Epithelial cell of proximal tubule (primary cell): ENCODE results near the gene METTL15. TPM values are rescaled to one million over a fixed set of nuclear protein-coding genes. Genes with fewer than 3 reads are reported as not detected.
"Not testable (repeated sequence)": the region's sequence is repeated elsewhere in the genome, so short reads cannot be mapped to it uniquely, and the experiment has no call there.

ENCODE experiments used
- DNase-seq: peaks from one replicate; pipeline ENCODE4 v3.0.0-alpha.2; 2011; ENCODE audit warnings: low read depth
- H3K4me3 ChIP-seq: 2 replicates; pipeline ENCODE4 v1.5.1; 2011; ENCODE audit warnings: low read depth, mild to moderate bottlenecking, low read length
- total RNA-seq: library from RNA; depleted of rRNA; stranded (reverse); fragments of >200 nt; gene quantifications from 2 replicates; pipeline ENCODE4 v1.2.3, GENCODE V29; 2015
- TF ChIP-seq, protein P1 (sequence below): conservative IDR thresholded peaks from 2 replicates; pipeline ENCODE4 v1.5.1; 2012; ENCODE audit warnings: low read depth, mild to moderate bottlenecking, low read length

The METTL15 gene
- total RNA-seq, 1 donor from 2014 or later: 8.7 TPM

GRCh38 chr11:28315440-28315839 is 207.3 kb downstream of the METTL15 start:
- no peak for DNase-seq
- TF ChIP-seq, protein P1, sequence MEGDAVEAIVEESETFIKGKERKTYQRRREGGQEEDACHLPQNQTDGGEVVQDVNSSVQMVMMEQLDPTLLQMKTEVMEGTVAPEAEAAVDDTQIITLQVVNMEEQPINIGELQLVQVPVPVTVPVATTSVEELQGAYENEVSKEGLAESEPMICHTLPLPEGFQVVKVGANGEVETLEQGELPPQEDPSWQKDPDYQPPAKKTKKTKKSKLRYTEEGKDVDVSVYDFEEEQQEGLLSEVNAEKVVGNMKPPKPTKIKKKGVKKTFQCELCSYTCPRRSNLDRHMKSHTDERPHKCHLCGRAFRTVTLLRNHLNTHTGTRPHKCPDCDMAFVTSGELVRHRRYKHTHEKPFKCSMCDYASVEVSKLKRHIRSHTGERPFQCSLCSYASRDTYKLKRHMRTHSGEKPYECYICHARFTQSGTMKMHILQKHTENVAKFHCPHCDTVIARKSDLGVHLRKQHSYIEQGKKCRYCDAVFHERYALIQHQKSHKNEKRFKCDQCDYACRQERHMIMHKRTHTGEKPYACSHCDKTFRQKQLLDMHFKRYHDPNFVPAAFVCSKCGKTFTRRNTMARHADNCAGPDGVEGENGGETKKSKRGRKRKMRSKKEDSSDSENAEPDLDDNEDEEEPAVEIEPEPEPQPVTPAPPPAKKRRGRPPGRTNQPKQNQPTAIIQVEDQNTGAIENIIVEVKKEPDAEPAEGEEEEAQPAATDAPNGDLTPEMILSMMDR: no peak
- H3K4me3 ChIP-seq: no peak overlapping the region

DNA sequence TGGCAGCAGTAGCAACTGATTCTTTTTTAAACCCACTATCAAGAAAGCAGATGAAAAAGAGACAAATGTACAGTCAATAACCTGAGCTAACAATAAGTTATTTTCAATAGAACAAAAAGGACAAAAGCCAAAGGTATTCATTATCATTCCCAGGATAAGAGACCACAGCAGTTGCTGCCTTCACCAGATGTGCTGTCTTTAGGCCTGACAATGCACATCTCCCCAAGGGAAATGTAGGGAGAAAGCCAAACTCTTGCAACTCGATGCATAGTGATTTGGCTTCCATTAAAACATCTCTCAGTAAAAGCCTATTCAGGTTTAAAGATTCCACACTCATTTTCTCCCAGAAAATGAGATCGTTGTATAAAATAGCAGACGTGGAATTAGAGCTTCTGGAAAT is 210.7 kb downstream of the METTL15 start:
- TF ChIP-seq, protein P1: no peak
- DNase-seq: no peak
- no peak overlapping the region for H3K4me3 ChIP-seq

DNA sequence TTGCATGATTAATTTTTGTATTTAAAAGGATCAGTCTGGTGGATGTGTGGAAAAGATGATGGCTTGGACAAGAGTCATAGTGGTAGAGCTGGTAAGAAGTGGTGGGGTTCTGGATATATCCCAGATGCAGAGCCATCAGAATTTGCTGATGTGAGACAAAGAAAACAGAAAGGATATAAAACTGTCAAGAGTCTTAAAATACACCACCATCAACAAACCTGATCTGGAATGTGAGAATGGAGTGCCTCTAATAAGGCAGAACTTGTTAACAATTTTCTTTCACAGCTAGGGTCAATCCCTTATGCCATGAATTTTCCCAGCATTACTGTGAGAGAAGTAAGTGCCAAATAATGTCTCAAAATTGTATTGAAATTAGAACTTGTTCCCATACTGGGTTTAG is 215.4 kb downstream of the METTL15 start:
- H3K4me3 ChIP-seq: no peak overlapping the region
- no peak for DNase-seq
- TF ChIP-seq, protein P1: no peak

GRCh38 chr11:28332393-28332792 is 224.2 kb downstream of the METTL15 start:
- not testable (repeated sequence) for H3K4me3 ChIP-seq, DNase-seq

DNA sequence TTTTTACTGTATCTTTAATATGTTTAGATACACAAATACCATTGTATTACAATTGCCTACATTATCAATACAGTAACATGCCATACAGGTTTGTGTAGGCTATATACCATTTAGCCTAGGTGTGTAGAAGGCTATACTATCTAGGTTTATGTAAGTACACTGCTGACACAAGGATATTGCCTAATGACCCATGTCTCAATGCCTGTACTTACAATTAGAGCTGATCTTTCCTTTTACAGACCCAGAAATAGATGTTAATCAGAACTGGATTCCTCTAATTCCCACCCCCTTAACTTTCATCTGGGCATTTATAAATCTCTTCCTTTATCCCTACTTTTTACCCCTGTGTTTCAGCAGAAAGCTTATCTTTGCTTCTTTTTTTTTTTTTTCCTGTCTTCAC is 229.5 kb downstream of the METTL15 start:
- TF ChIP-seq, protein P1: no peak
- DNase-seq: no peak
- no peak overlapping the region for H3K4me3 ChIP-seq

- TF ChIP-seq, protein P1: no peak
- no peak for DNase-seq
- H3K4me3 ChIP-seq: no peak overlapping the region
Observed at GRCh38 chr11:28338371-28338770, 230.2 kb downstream of the METTL15 start.

DNA sequence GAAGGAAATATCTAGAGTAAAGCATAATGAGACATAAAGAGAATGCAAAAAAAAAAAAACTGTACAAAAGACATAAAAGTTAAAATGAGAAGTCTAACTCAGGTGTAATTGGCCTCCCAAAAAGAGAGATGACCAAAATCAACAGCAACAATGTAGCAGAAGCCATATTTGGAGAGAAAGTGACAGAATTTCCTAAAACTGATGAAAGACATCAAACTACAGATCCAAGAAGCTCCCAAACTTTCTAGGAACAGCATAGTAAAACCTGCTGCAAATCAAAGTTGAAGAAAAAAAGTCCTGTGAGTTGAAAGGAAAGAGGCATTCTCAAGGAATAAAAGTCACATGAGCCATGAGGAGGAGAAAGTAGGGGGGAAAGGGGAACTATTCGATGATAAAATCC is 231.3 kb downstream of the METTL15 start:
- no peak overlapping the region for H3K4me3 ChIP-seq
- no peak for DNase-seq
- TF ChIP-seq, protein P1: no peak

- no peak overlapping the region for H3K4me3 ChIP-seq
- TF ChIP-seq, protein P1: no peak
- no peak for DNase-seq
Observed at GRCh38 chr11:28342716-28343115, 234.5 kb downstream of the METTL15 start.
